CD4-positive, alpha-beta T cell treated with Interleukin-4 for 1 hour (primary cell): ENCODE measurements around the gene JCAD.

ENCODE experiments used
- DNase-seq, 2 donors: peaks; one replicate each; pipeline ENCODE4 v3.0.0-alpha.2; 2020 to 2022

JCAD gene

DNA sequence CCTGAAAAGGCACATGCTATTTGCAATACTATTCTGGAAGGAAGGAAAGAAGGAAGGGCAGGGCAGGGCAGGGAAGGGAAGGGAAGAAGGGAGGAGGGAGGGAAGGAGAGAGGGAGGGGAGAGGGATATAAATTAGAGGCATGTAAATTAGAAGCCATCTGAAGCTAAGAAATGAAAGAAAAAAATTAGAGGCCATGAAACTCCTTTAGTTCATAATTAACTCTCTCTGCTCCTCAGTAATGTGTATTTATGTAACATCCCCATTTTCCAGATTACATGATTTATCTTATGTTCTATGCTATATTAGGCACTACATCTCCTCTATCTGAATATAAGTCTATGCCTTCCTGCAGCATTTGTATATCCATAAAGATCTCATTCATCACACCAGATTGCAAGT lies 12.7 kb upstream of the JCAD start:
- no peak for DNase-seq

GRCh38 chr10:30070001-30070685 lies 10.8 kb upstream of the JCAD start:
- DNase-seq: no peak

DNA sequence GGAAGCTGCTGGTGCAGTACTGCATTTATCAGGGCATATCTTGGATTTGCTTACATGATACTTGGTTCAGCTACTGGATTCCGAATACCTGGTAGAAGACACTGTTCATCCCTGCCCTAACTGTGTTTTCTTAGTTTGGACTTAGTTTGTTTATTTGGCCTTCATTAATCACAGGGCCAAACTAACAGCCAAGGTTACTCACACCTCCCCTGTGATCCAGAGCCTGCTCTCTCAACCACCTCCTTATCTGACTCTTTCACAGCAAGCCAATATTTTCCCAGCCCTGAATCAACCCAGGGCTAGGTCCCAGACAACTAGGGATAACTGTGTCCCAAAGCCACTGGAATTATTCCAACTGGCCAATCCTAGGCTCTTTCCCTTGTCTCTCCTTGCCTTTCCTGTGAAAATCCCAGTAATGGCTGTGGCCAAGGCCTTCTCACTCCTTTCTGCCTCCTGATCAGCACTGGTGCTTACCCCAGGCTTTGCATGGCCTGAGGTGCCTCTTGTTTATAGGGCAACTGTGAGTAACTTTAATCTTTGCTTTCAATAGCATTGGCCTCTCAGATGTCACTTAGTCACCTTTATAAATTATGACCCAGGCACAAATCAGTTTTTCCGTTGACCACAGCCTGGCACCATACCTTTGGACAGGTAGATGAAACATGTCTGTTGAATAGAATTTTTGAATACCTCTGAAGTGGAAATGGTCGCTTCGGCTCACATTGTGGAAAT lies 9.3 kb upstream of the JCAD start:
- no peak for DNase-seq

DNA sequence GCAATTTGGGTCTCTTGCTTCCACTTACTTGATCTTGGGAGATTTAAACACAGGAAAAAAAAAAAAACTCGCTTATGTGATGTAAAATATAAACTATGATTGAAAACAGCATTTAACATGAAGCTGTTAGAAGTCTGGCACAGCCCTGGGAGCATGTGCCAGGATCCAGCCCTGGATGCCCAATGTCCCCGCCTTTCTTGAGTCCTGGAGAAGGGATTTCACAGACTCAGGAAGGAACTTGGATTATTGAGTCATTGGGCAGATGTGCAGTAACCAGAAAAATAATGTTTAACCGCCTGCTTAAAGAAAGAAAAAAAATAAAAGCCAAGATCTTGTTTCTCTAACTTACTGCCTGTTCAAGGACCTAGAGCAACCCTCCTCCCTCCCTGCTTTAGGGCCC lies 3.7 kb upstream of the JCAD start:
- no peak for DNase-seq

DNA sequence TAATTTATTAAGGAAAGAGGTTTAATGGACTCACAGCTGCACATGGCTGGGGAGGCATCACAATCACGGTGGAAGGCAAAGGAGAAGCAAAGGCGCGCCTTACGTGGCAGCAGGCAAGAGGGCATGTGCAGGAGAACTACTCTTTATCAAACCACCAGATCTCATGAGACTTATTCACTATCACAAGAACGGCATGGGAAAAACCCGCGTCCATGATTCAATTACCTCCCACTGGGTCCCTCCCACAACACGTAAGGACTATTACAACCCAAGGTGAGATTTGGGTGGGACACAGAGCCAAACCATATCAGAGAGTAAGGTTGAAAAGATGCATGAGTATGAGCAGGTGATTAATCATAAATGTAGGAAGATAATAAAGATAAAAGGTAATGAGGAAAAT lies 3.2 kb upstream of the JCAD start:
- DNase-seq: no peak

GRCh38 chr10:30062090-30062489 lies 2.7 kb upstream of the JCAD start:
- DNase-seq: no peak

DNA sequence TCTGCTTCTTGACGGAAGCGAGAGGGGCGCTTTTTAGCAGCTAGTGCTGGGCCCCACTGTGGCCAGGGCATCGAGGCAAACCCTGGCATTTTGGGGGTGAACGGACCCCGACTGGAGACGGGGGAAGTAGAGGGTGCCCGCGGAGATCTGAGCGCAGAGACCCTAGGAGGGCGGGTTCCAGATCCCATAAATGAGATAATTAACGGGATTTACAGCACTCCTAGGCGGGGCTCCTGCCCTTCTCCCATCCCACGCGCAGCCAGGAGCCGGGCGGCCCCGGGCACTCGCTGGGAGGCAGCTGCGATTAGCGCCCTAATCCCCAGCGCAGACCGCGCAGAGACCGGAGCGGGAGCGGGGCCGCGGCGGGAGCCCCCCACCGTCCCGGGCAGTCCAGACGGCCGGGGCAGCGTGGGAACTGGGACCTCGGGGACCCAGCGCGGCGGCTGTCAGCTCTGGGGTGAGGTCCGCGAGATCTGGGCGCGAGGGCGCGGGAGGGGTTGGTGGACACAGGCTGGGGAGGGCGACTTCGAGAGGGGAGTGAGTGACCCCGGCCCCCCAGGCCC lies 735 bp downstream of the JCAD start:
- no peak for DNase-seq

DNA sequence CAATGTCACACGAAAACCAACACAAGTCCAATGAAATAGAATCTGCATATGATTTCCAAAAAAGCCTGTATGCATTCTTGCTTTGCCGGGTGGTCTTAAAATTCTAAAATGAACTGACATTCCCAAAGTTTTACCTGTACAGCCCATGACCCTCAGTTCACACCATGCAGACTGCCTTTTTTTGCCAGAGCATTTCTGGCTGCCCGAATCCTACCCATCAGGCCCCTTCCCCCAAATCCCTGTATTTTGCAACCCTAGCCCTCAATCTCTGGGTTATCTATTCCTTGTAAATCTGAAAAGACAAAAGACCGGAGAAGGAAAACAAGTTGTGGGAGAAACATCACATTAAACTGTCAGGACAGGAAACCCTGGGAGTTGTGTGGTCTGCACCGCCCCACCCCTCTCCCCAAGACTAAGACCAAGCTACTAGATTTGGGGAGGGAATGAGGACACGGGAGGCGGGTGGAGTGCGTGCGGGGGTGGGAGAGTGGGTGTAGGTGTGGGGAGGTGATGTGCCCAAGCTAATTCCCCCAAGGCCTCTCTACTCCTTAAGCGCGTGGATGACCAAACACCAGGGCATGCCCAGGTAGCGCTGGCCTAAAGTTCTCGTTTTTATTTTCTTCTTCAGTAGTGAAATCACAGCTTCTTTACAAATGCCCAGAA lies 1.4 kb downstream of the JCAD start:
- DNase-seq: no peak

DNA sequence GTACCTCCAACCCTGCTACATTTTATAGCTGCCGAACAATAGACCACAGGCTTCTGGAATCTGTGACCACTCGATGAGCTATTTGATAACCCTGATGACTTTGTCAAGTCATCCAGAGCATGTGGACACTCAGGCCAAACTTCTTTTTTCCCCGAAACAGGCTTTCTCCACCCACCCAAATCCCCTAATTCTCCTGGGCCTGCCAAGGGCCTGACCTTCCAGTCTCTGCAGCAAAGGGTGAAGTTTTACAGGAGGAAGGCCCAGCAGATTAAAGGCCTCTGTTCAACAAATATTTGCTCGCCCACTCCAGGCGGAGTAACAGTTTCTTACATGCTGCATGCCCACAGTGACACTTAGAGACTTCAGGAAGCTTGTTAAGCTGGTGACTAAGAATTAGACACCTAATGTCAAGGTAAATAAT lies 2.0 kb downstream of the JCAD start:
- DNase-seq: no peak

GRCh38 chr10:30056767-30057355 lies 2.5 kb downstream of the JCAD start:
- DNase-seq: no peak

DNA sequence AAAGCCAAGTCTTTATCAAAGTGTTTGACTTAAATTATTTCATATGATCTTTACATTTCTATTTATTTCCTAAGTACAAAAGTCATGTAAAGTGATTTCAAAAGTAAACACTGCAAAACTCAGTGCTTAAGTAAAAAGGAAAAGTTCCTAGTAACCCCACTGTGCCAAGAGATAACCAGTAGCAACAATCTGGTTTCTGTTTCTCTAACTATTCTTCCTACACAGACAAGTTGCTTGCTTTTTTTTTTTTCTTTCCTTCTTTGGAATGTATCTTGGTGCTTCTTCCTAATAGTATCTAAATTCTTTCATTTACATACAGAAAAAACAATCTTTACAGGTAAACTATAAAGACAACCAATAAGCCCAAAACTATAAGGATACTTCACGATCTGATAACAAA lies 3.1 kb downstream of the JCAD start:
- no peak for DNase-seq

GRCh38 chr10:30055226-30055662 lies 4.1 kb downstream of the JCAD start:
- DNase-seq: no peak

DNA sequence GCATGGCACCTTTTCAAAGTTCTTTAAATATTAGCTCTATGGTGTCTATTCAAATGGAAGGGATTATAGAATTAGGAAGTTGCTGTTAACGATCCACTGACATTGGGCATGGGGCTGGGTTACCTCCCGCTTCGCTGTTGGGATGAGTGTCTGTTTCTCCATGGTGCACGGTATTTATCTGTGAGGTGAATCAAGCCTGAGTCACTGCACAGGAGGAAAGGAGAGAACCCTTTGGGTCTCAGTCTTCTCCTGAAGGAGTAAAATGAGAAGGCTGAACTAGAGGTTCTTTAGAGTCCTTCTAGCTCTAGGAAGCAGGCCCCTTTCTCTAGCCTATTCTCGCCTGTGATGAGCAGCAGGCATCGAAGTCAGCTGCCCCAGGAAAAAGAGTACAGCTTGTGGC lies 7.3 kb downstream of the JCAD start:
- DNase-seq: no peak

- DNase-seq: no peak
Measured at GRCh38 chr10:30051220-30051619, 8.2 kb downstream of the JCAD start.

GRCh38 chr10:30050411-30050810 lies 9.0 kb downstream of the JCAD start:
- no peak for DNase-seq

GRCh38 chr10:30048768-30049517 lies 10.4 kb downstream of the JCAD start:
- no peak for DNase-seq

DNA sequence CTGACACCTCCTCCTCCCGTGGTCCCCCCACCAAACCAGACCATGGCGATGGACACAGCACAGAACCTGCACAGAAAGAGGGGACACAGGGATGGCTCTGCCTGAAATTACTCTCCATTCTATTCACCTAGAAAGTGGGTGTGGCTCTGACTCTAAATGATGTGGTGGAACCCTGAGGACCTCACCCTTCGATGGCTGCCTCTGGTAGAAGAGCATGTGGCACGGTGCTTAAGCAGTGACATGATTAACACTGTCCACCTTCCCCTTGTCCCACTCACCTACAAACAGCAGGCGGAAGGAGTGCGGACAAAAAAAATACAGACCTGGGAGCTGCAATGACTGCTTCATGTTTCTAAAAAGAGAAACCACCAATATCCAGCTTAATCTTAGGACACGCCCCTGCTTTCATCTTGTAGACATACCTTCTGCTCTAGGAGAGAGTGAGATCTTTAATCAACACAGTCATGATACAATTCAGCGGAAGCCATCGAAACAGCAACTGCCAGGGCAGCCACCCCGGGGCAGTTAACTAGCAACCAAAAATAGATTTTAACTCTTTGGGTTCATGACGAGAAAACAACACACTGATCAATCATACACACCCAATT lies 11.4 kb downstream of the JCAD start:
- DNase-seq: peak in 1 of 2 donors; percentile 35

DNA sequence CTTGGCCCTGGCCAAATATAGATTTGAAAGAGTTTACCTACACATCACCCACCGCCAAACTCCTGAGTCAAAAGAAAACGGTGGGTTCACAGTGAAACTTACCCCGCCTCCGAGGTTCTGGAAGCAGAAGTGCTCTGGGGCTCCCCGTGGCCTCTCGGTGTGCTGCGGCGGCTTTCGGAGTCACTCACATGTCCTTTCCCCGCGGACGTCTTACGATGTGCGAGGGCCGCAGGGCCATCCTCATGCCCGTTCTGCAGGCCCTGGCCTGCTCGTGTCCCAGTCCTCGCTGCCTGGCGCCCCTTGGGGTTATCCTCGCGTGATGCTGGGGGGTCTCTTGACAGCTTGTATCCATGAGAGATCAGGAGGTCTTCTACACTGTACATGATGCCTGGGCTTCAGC lies 12.0 kb downstream of the JCAD start:
- no peak for DNase-seq

DNA sequence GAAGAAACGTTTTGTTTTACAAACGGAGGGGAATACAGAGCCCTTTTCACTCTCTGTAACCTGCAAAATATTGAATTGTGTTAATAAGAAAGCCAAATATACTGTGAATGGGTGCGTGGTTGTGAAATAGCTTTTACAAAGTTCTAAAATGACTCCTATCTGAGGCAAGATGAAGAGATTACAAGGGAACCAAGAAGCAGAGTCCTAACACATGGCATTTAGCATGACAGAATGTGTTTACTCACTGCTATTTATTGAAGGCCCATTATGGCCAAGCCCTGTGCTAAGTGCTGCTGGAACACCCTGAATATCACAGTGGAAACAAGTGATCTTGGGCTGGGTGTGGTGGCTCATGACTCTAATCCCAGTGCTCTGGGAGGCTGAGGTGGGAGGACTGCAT lies 12.9 kb downstream of the JCAD start:
- no peak for DNase-seq

GRCh38 chr10:30045961-30046360 lies 13.4 kb downstream of the JCAD start:
- no peak for DNase-seq

DNA sequence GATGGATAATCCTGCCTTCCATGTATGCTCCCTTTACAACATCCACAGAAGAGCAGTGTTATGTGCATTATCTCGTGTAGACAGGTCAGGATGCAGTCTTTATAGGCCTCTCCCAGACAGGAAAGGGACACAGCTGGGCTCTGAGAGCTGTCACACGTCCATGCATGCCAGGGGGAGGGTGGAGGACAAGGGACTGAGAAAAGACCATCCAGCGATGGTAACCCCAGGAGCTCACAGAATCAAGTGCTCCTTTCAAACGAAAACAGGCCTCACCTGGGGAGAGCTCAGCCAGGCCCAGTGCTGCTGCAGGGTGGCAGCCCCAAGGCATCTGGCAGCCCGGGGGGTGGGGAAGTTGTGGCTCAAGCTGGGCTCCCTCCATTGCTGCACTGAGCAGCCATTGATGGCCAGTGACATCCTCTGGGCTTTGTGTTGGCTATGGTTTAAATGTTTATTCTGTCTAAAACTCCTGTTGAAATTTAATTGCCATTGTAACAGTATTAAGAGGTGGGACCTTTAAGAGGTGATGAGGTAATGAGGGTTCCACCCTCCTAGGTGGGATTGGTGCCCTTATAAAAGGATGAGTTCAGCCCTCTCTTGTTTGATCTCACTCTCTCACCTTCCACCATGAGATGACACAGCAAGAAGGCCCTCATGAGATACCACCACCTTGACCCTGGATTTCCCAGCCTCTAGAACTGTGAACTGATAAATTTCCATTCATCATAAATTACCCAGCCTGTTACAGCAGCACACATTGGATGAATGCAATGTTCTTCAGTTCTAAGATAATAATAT lies 15.7 kb downstream of the JCAD start:
- no peak for DNase-seq
